Measurements from ENCODE around the gene ABCA8.
"Not testable (repeated sequence)": the region's sequence is repeated elsewhere in the genome, so short reads cannot be mapped to it uniquely, and the experiment has no call there.

The ABCA8 gene

DNA sequence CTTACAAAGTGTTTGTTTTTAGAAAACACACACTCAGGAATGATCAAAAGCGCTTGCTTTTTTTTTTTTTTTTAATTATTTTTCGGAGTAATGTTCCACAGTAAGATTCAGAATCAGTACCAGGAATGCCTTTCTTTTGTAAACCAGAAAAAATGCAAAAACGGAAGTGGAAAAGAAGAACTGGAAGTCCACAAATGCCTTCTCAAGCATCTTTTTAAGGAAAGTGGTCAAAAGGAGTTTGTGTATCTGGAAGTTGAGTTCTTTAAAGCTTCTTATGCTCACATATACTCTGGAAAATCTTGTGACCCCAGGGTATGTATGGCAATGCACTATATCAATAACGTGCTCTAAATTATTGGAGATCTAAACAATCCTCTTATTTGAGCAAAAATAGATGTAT, 126.0 kb downstream of the ABCA8 start:
- DNase-seq (ENCODE audit: low spot score) = no peak

DNA sequence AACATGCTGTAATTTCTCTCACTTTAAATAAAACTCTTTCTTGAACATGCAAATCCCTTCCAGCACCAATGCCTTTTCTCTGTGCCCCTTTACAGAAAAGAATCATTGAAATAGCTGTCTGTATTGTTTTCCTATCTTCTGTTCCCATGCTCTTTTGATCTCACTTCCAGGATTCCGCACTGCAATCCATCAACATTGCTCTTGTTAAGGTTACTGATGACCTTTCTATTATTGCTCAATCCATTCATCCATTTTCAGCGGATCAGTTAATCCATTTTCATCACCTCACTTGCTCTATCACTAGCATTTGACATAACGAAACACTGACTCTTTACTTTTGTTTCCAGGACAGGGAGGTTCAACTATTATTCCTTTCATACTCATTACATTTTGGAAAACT, 130.5 kb downstream of the ABCA8 start:
- no peak for DNase-seq (ENCODE audit: low spot score)

DNA sequence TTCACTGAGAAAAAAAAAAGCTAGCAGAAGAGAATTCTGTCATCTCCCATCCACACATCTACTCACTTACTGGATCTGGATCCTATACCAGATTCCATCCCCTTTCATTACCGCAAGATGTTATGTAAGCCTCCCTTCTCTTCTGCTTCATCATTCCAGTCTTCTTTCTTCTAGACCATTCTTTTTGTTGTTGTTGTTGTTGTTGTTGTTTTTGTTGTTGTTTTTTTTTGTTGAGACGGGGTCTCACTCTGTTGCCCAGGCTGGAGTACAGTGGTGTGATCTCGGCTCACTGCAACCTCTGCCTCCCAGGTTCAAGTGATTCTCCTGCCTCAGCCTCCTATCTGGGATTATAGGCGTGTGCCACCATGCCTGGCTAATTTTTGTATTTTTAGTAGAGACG, 131.0 kb downstream of the ABCA8 start:
- not testable (repeated sequence) for DNase-seq (ENCODE audit: low spot score)

DNA sequence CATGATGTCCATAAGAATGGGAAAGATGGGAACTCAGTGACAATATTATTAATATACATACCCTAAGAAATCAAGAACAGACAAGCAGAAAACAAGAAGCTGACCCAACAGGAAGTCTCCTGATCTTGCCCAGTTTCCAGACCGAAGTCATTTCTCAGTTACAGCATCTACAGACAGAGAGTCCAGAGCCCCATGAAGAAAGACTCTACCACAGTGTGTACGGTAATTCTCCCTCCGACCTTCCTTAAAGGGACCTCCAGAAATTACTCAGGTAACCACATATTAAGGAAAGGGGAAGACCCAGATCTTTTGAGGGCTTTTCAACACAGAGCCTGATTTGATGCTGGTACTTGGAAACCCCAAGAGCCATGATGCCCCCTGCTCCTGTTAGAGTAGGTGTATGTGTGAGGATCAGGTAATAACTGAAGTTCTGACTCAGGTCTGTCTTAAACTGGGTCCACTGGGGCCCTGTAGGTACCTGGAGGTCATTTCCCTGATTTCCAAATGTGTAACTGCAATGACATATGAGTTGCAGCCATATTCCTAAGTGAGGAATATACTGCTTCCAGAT, 132.4 kb downstream of the ABCA8 start:
- no peak for DNase-seq (ENCODE audit: low spot score)

DNA sequence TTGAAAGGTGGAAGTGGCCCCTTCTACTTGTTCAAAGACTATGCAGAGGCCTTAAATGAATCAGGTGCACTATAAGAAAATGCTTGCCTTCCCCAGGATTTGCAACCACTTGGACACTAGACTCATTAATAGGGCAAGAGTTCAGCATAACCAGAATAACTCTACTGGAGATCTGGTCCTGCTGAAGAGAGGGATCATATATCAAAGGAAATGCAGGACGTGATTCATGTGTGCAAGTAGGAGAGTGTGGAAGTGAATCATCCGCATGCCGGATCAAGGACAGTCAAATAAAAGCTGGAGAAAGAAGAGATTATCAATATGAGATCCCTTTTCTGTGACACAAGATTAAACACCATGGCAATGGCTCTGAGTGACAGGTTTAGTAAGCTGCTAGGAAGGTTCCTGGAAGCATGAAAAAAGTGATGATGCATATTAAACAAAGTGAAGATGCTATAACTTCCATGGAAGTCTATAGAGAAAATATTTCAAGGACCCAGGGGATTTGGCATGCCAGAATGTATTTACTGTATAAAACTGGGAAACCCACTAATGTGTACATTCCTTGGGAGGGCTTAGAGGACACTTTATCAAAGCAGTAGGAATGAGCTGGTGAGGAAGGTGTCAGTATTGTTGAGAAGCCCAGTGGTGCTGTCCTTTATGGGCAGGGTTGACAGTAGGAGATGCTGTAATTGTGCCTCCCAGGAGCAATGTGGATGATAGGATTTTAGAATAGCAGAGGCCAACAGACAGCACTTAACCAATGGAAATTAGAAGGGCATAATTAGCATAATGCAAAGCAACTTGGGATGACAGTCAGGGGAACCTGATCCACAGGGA, 133.1 kb downstream of the ABCA8 start:
- DNase-seq (ENCODE audit: low spot score) = no peak

DNA sequence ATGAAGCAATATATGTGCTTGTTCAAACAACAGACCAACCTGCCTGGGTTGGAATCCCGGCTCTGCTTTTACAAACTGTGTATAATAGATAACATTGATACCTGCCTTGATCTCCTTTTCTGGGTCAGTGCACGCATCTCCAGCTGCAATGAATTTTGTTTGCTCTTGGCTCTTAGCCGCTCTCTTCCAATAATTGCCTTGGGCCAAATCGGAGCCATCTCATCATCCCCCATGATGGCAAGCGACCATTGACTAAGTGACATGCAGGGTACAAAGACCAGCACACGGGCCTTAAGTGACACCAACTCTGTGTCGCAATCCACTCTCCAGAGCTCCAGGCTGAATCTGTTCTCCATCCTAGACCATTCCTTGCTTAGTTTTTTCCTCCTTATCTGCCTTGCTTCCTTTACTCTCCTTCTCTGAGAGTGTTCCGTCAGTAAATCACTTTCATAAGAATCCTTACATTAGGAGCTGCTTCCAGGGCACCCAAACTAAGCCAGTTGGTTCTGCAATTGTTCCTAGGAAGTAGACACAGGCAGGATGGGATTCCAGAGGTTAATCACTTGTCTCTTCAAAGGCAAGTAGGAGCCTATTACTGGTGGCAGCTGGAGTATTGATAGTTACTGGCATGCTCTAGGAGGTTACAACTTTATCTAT, 134.2 kb downstream of the ABCA8 start:
- DNase-seq (ENCODE audit: low spot score) = no peak

DNA sequence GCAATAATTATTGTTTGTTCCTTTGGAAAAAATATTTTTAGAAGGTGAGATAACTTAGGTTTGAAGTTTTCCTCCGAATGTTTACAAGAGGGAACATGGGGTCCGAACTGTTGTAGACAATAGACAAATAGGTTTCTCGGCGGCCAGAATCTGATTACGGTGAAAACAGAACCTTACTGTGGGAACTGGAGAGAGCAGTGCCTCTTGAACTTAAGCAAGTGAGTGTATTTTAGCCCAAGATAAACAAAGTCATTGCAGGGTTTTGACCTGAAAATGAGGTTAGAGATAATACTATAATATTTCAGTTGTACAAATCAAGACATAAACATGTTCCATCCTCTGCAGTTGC, 134.7 kb downstream of the ABCA8 start:
- no peak for DNase-seq (ENCODE audit: low spot score)

DNA sequence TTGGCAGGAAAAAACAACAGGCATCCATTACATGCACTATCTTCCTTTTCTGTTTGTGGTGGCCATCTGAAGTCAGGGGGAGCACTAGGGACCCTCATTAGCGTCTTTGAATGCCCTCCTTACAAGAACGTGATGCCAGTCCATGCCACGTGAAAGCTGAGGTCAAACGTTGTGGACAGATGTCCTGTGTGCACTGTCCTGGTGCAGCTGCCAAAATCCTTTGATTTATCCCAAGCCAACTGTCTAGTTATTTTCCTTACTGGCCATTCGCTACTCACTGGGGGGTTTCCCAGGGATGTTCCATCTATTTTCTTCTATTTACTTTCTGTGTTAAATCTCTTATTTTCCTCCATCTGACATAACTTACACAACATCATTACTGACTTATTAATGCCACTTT, 135.7 kb downstream of the ABCA8 start:
- no peak for DNase-seq (ENCODE audit: low spot score)

Data from iPS-NIHi11 (cell line).